DLD1 (cell line): ENCODE results near the gene SCN8A.

Experiments used
- in situ Hi-C: cut with HindIII; loops from 2 replicates; pipeline ENCODE4 v1.10.0; 2017; ENCODE audit warnings: low sequenced_read_pairs

SCN8A gene

GRCh38 chr12:51847643-51848325 lies 256.8 kb downstream of the SCN8A start:
- in situ Hi-C loops = no loop called here

GRCh38 chr12:51848326-51848727 lies 257.3 kb downstream of the SCN8A start, which contains the start of gene FIGNL2:
FIGNL2 (minus strand) TSS chr12:51848718; CDS start chr12:51822413, 26,305 bp downstream.
- in situ Hi-C loops = no loop called here

GRCh38 chr12:51848841-51849735 lies 258.1 kb downstream of the SCN8A start:
- in situ Hi-C loops = no loop called here

GRCh38 chr12:51850081-51850964 lies 259.3 kb downstream of the SCN8A start:
- in situ Hi-C loops = loop anchor here (10.0 kb wide), 1 partner anchor 56 kb away; no protein-coding TSS in a partner anchor

GRCh38 chr12:51850965-51851299 lies 259.9 kb downstream of the SCN8A start:
- in situ Hi-C loops = loop anchor here (10.0 kb wide), 1 partner anchor 56 kb away; no protein-coding TSS in a partner anchor

GRCh38 chr12:51851413-51852124 lies 260.5 kb downstream of the SCN8A start:
- in situ Hi-C loops = loop anchor here (10.0 kb wide), 1 partner anchor 57 kb away; no protein-coding TSS in a partner anchor

GRCh38 chr12:51852404-51853137 lies 261.5 kb downstream of the SCN8A start:
- in situ Hi-C loops = loop anchor here (10.0 kb wide), 1 partner anchor 58 kb away; no protein-coding TSS in a partner anchor

GRCh38 chr12:51855586-51856428 lies 264.8 kb downstream of the SCN8A start:
- in situ Hi-C loops = loop anchor here (10.0 kb wide), 1 partner anchor 61 kb away; no protein-coding TSS in a partner anchor

GRCh38 chr12:51860986-51861385 lies 270.0 kb downstream of the SCN8A start:
- in situ Hi-C loops = no loop called here
